NCI-H2227 treated with DMSO at 0.1 percent for 48 hours (cell line): ENCODE data around the gene ZBTB14.

Source experiments
- DNase-seq: peaks from one replicate; lab custom pipeline; 2025; lab: John Stamatoyannopoulos, UW

The ZBTB14 gene, protein sequence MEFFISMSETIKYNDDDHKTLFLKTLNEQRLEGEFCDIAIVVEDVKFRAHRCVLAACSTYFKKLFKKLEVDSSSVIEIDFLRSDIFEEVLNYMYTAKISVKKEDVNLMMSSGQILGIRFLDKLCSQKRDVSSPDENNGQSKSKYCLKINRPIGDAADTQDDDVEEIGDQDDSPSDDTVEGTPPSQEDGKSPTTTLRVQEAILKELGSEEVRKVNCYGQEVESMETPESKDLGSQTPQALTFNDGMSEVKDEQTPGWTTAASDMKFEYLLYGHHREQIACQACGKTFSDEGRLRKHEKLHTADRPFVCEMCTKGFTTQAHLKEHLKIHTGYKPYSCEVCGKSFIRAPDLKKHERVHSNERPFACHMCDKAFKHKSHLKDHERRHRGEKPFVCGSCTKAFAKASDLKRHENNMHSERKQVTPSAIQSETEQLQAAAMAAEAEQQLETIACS

DNA sequence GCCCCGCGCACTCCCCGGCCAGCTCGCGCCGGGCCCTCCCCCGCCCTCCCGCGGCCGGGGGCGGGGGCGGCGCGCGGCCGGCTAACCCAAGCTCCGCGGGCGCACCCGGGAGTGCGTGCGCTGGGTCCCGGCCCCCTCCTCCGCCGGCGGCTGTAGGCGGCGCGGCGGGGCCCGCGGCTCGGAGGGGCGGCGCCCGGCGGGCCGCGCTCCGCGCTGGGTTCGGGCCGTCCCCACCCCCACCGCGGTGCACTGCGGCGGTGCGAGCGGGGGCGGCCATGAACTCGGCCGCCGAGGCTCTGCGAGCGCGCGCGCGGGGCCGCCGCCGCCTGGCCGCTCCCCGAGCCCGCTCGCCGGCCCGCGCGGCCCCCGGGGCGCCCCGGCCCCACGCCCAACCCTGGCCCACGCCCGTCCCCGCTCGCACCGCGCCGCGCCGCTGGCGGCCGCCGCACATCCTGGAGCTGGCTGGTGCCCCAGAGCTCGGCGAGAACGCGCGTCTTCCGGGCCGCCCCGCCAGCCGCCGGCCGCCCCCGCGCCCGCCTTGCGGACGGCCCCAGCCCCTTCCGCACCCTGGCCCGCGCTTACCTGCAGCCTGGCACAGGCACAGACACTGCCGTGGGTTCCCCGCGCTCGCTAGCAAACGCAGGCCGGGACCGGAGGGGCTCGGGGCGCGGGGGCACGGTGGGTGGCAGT, at the start of gene ZBTB14:
TSS of gene ZBTB14 (minus strand) at position 496 of the 690 bp plus-strand sequence. CDS start 2,480 bp downstream, outside the sequence.
- peak; percentile 32 for DNase-seq

DNA sequence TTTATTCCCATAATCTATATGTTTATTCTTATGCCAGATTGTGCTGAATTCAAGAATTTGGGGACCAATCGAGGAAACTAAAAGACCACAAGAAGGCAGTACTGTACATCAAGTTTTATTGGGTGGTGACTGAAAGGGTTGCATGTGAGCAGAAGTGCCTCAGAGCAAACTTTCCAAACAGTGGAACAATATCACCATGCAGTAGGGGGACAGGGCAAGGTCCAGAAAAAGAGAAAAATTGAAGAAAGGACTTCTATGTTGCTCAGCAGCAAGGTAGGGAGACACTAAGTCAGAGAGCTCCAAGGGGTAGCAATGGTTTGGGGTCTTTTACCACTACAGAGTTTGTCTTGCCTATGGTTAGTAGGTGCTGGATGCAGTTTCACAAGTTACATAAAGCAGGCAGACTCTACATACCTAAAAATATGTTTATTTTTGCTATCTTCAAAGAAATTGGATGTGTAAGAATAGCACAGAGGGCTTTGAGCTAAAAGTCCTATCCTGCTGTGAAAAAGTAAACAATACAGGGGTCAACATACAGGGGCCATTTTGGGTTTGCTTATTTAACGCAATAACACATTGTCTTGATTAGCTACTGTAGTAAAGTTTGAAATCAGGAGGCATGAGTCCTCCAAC, 43.8 kb upstream of the ZBTB14 start:
- no peak for DNase-seq

DNA sequence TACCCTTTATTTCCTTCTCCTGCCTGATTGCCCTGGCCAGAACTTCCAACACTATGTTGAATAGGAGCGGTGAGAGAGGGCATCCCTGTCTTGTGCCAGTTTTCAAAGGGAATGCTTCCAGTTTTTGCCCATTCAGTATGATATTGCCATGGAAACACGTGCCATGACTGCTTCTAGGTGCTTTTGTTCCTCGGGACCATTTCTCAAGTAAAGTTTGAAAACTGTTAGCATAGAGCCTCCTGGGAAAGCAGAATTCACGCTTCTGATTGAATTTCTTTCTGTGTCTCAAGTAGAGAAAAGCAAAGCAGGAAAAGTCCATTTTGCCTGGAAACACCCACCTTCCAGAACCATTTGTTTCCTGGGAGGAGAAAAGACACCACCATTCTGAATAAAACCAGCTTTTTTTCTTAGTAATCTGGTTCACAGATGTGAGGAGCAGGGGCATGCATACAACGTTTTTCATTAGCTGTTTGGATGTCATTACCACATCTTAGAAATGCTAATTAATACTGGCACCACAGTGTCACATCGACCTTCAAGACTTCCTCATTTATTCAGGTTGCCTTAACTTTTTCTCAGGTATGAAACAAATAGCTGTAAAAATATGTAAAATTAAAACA, 39.0 kb upstream of the ZBTB14 start:
- no peak for DNase-seq

DNA sequence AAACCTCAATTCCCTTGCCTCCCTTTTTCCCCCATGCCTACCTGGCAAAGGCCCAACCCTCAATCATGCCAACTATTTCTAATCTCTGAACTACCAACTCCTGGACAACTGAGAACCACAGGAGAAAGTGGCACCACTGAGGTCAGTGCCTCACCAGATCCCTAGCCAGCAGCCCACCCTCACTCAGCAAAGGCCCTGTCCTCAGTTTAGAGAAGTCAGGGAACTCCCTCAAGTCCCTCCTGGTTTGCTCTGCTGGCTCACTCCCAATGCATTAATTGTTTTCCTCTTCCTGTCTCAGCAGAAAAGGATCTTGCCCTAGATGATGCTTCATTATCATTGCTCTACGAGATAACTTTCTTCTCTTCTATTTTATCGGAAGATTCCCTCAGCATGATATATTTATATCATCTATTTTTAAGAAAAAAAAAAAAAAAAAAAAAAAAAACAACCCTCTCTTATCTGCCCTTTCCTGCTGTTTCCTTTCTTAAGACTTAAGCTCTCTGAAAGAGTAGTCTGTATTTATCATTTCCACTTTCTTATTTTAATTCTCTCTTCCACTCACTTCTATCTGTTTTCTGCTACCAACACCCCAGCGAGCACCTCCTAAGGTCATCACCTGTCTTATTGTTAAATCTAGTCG, 22.7 kb upstream of the ZBTB14 start:
- no peak for DNase-seq

DNA sequence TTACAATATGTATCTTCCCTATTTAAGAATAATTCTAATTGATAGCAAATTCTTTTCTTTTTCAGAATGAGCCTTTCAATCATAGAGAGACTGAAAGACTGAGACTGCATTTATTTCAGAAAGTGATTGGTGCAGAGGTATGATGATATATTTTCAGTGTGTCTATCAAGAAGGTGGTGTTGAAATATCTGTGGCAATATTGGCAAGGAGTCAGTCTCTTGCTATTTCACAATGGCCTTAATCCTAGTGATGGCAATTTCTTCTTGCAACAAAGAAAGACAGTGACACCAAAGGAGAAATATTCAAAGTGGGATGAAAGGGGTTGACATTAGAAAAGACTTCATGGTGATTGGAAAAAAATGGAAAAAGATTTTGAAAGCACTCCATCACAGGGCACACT, 21.7 kb upstream of the ZBTB14 start:
- DNase-seq: no peak

DNA sequence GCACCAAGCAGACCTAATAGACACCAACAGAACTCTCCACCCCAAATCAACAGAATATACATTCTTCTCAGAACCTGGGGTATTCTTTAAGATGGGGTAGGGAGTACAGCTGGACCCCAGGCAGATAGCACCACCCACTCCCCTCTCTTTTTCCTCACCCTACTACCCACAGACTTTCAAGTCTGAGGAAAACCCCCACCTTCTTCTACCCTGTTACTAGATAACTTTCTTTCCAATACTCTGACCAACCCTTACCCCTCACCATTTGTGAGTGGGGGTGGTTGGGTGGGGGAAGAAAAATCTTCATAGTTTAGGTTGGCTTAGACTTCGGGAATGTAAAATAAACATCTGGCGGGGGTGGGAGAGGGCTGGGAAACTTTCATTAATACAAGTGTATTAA, 20.3 kb upstream of the ZBTB14 start:
- no peak for DNase-seq

DNA sequence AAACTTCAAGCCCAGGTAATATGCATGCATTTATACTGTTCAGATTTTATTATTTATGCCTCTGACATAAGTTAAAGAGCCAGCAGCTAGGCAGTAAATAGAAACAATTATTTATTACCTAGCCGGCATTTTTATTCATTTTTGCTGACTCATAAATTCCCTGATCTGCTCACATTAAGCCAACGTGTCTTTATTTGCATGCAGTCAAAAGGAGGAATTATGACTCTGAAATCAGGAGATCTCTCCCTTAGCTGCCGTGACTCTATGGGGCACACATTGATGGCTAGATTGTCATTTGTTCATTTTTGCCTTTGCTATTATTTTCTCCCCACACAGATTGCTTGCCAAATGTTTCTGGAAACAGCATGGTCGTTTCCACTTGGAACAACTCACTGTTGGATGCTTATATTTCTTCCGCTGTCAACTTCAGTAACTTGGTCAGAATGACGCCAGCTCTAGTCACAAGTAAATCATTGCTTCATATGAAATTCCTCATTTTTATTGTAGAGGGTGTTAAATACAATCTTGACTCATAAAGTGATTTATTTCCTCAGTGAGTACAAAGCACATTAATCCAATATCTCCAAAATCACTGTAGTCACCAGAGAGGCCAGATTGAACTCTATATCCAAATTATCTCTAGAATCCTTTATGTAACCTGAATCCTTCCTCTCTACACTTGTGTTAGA, 15.9 kb upstream of the ZBTB14 start:
- DNase-seq: no peak

DNA sequence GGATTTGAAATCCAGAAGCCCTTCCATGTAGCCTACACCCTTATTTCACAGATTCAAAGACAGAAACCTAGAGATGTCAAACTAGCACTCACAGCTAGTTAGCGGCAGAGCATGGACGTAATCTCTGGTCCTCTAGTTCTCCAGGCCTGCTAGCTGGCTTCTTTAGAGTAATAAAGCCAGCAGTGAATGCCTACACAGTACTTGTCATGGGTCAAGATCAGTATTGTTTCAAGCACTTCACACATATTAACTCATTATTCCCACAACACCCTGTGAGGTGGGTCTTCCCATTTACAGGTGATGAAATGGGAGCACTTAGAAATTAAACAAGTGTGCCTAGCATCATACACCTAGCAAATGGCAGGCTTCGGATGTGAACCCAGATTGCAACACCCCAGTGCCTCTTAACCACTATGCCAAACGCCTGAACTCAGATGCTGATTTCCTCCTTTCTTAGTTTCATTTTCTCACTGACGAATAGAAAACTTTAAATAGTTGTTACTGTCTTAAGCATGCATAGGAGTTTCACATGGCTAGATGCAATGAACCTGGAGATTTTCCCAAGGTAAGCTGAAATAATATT, 14.5 kb upstream of the ZBTB14 start:
- DNase-seq: no peak

DNA sequence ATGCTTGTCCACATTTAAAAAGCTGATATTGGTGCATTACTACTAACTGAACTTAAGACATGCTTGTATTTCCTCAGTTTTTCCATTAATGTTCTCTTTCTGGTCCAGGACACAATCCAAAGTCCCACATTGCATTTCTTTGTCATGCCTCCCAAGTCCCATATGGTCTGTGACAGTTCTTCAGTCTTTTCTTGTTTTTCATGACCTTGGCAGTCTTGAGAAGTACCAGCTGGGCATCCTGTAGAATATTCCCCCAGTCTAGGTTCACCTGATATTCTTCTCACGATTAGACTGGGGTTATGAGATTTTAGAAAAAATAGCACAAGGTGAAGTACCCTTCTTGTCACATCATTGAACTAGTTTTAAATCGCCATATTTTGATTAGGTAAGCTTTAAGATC, 10.3 kb upstream of the ZBTB14 start:
- DNase-seq: no peak

DNA sequence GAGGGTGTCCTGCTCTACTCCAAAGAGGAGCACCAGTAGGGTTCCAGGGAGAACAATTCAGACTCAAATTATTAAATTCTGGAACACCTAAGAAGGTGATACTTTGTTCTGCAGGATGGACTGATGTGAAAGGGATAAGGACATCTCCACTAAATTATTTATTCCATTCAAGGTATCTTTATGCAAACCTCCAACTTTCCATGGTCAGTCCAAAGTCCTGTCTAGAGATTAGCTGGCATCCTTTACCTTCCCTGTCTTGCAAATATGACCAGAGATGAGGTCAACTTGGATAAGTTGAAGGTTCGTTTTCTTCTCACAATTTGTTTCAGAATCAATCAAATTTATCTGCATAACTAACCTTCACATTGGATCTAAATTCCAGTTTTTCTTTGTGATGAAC, 8.7 kb upstream of the ZBTB14 start:
- DNase-seq: no peak

DNA sequence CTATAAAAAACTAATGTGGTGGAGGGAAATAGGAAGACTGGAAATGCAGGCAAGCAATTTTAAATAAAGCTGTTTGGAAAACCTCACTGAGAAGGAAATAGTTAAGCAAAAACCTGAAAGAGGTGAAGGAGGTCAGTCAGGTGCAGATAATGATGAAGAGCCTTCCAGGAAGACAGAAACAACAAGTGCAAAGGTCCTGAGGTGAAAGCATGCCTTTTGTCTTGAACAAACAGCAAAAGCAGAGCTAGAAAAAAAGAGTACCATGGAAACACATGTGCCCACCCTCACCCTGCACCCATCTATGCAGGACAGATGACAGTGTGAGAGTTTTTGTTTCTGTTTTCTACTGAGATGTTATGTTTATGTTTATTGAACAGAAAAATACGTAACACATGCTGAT, 8.1 kb upstream of the ZBTB14 start:
- DNase-seq: no peak

DNA sequence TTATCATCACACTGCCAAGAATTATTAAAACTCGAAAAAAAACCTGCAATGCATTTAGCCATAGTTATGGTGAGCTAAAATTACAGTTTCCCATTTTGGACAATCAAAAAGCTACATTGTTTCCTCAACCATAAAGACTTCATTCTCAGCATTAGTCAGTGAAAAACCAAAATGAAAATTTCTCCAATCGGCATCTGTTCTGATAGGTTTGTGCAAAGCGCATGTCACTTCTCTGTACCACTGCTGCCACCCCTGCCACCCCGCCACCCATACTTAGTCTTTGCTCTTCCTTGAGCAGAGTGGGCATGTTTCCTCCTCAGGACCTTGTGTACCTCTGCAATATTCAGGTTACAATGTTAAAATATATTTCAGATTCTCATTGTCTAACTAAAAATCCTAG, 7.1 kb upstream of the ZBTB14 start:
- no peak for DNase-seq

DNA sequence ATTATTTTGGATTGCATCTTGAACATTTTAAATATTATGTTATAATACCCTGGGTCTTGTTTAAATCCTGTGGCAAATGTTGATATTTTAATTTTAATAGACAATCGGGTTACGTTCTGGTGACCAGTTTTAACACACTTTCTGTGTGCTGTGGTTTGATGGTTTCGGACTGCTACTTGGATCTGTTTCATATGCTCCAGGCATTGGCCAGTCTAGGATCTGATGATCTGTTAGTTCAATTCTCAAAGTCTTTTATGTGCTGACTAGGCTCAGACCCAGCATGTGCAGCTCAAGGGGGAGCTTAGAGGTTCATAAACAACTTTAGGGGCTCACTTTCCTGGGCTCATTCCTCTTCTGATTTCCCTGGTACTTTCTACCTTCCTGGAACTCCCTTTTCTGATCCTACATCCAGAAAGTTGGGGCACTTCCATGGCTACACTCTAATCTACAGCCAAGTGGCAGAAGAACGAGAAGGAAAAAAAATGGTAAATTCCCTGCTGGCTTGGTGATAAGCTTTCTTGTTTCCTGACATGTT, 5.0 kb upstream of the ZBTB14 start:
- DNase-seq: no peak

DNA sequence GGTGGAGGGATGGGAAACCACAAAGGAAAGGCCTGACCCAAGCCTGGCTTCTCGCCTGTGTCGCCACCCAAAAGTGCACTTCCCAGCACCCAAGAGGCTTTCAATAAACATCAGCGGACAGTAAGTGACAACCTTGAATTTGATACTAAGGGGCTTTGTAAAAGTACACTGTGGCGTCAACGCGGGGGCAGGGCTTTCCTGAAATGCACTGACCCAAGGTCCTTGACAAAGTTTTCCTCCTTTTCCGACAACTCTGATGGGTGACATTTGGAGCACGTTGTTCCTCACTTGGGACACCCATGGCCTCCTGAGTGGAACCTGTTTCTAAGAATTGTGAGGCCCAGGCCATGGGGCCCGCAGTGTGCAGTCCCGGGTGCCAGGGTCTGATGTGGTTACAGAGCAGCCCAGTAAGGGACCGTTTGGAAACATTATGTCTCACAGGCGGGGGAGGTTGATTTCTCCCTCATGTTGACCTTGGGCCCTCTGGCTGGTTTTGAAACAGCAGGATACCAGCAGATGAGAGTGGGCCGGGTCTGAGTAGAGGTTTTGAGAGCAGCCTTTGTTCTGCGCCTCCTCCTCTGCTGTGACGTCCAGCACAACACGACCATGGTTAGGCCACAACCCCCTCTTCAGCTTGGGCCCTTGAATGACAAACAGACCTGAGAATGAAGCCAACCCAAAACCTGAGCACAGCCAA, 2.8 kb upstream of the ZBTB14 start:
- no peak for DNase-seq

DNA sequence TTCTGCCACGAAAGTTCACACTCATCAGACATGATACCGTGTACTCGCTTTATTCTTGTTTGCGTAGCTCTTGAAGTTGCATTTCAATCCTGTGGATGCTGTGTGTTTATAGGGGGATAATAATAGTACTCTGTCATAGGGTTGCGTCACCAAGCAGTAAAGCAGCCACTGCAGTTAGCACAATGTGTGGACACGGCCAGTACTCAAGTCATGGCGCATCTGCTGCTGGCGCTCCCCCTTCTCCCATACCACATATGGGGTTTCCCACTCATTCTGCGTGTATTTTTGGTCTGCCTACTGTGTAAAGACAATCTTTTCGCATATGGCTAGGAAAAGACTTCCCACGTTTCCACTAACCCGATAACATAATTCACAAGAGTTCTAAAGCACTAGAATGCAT, 2.1 kb upstream of the ZBTB14 start:
- no peak for DNase-seq

DNA sequence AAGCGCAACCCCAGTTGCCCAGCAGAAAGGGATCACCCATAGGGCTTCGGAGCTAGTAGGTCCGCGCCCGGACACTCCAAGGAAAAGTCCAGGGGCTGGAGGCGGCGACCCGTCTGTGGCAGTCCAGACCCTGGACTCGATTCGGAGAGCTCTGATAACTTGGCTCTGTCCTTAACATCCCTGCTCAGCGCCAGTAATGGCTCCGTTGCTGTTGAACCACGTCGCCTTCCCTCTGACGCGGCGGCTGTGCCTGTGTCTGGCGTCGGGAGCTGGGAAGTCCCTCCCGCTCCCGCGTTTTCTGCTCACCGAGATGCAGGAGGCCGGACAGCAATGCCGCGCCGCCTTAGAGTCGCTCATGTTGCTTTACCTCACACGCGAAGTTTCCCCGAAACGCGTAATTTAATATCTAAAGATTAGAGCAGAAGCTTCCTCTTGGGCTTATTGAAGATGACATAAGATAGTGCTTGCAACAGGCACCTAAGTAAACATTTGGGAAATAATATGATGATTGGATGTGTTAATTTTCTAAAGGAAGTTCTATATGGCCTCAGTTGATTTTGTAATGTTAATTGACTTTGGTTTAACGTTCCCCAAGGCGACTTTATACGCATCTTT, 1.3 kb upstream of the ZBTB14 start:
- DNase-seq: peak; percentile 81

DNA sequence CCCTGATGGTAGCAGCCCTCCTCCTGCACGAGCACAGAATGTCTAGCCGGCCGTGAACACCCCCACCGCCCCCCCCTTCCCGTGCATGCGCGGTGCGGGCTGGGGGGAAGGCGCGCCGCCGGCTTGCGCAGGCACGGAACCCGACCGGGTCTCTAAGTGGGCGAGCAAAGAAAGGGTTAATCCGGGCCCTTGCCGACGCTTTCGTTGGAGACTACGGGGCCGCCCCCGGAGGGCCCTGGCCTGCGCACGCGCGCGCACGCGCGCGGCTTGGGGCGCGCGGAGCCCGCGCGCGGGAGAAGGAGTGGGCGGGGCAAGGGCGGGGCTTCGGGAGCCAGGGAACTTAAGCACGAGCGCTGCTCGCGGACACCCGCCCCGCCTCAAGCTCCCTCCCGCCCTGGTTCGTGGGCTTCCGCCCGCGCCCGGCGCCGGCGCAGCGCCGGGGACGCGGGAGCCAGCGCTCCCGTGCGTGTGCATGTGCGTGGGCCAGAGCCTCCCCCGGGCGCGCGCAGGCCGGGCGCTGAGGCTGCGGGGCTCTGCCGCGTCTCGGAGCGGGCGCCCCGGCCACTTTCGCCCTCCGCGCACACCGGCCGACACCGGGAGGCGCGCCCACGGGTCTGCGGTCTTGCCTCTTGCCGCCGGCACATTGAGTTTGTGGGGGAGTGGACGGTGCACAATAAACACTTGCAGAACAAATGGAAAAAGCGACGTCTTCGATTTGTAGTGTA, 617 bp upstream of the ZBTB14 start:
- DNase-seq: peak; percentile 89

DNA sequence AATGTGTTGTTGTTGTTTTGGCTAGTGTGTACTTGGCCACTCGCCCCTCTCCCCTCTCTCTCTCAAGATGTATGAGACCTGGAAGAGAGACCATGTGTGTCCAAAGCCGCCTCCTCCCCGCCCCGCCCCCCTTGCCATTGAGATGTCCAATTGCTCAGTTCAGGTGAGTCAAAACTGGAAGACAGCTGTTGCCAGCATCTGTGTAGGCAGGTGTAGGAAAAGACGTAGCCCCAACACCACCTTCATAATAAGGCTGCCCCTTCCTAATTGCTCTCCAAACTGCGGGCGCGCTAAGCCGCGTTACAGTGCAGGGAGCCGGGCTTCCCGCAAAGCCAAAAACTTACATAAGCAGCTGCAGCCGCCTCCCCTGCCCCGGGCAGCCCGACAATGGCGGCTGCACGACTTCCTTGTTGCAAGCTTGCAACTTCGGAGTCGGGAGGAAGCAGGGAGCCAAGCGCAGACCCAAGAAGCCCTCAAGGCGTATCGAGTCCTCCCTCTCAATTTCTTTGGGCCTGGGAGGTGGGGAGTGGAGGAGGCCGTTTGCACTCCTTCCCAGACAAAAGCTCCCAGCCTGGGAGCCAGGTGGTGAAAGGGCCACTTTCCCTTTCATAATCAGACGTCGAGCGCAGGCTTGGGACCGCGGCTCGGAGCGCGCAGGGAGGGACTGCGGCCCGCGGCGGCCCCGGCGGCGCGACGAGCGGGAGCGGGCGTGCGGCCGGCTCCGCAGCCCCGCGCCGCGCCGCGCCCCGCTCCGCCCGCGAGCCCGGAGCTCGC, 882 bp downstream of the ZBTB14 start:
- peak; percentile 73 for DNase-seq
